GM23338 (cell line): ENCODE measurements around the gene CA7. TPM values are rescaled to one million over a fixed set of nuclear protein-coding genes. Genes with fewer than 3 reads are reported as not detected.

ENCODE experiments used
- ATAC-seq: fragments of 200-7000 bp; cut with Tn5 transposase; 3 replicates; pipeline ENCODE4 v1.9.1; 2020
- DNase-seq: peaks from one replicate; pipeline ENCODE4 v3.0.0-alpha.2; 2015; ENCODE audit warnings: low spot score
- H2AFZ ChIP-seq: fragments of 200-600 bp; sonication (generic); 2 replicates; pipeline ENCODE4 v1.8.0; 2016; ENCODE audit warnings: antibody characterized with exemption, mild to moderate bottlenecking, moderate library complexity
- H3F3A ChIP-seq: fragments of 200-600 bp; sonication (generic); replicated peaks from 2 replicates; pipeline ENCODE4 v1.8.0; 2017; ENCODE audit warnings: antibody characterized with exemption, mixed run types, low read depth
- H3K27ac ChIP-seq: fragments of 200-600 bp; sonication (generic); 2 replicates; pipeline ENCODE4 v1.6.1; 2016; ENCODE audit warnings: low read depth
- H3K27me3 ChIP-seq: fragments of 200-600 bp; sonication (generic); 2 replicates; pipeline ENCODE4 v1.8.0; 2016; ENCODE audit warnings: mild to moderate bottlenecking, mixed run types, moderate library complexity; ENCODE audit not compliant: insufficient read depth
- H3K36me3 ChIP-seq: fragments of 200-600 bp; sonication (generic); 2 replicates; pipeline ENCODE4 v1.8.0; 2016; ENCODE audit warnings: mild to moderate bottlenecking; ENCODE audit not compliant: insufficient read depth
- H3K4me1 ChIP-seq: fragments of 200-600 bp; sonication (generic); 2 replicates; pipeline ENCODE4 v1.8.0; 2016; ENCODE audit warnings: mild to moderate bottlenecking, moderate library complexity; ENCODE audit not compliant: insufficient read depth
- H3K4me2 ChIP-seq: fragments of 200-600 bp; sonication (generic); 2 replicates; pipeline ENCODE4 v1.7.1; 2017; ENCODE audit warnings: mixed run types
- H3K4me3 ChIP-seq: fragments of 200-600 bp; sonication (generic); 2 replicates; pipeline ENCODE4 v1.6.1; 2016; ENCODE audit warnings: mixed run types
- H3K79me2 ChIP-seq: fragments of 200-600 bp; sonication (generic); replicated peaks from 2 replicates; pipeline ENCODE4 v1.8.0; 2017; ENCODE audit warnings: mild to moderate bottlenecking; ENCODE audit not compliant: insufficient read depth
- H3K9me2 ChIP-seq: fragments of 200-600 bp; sonication (generic); 2 replicates; pipeline ENCODE4 v1.8.0; 2017; ENCODE audit not compliant: insufficient read depth
- H4K20me1 ChIP-seq: fragments of 200-600 bp; sonication (generic); replicated peaks from 2 replicates; pipeline ENCODE4 v1.8.0; 2017; ENCODE audit warnings: mild to moderate bottlenecking; ENCODE audit not compliant: insufficient read depth
- H3K27ac Mint-ChIP-seq: 2 replicates; pipeline ENCODE4 v1.8.0; 2020; ENCODE audit warnings: inconsistent platforms, mild to moderate bottlenecking, moderate library complexity, mixed read lengths
- H3K27me3 Mint-ChIP-seq: 3 replicates; pipeline ENCODE4 v1.8.0; 2022; ENCODE audit warnings: low read depth, mild to moderate bottlenecking, moderate library complexity, mixed read lengths, inconsistent platforms; ENCODE audit not compliant: insufficient read depth, poor library complexity
- H3K36me3 Mint-ChIP-seq: 3 replicates; pipeline ENCODE4 v1.8.0; 2021; ENCODE audit warnings: low read depth, mild to moderate bottlenecking, inconsistent platforms, moderate library complexity, mixed read lengths
- H3K4me1 Mint-ChIP-seq: 3 replicates; pipeline ENCODE4 v1.8.0; 2020; ENCODE audit warnings: mild to moderate bottlenecking, inconsistent platforms, mixed read lengths
- H3K4me3 Mint-ChIP-seq: 3 replicates; pipeline ENCODE4 v1.8.0; 2021; ENCODE audit warnings: moderate library complexity, mild to moderate bottlenecking, inconsistent platforms, mixed read lengths
- H3K9me3 Mint-ChIP-seq: 3 replicates; pipeline ENCODE4 v1.8.0; 2020; ENCODE audit warnings: moderate library complexity, mild to moderate bottlenecking, inconsistent platforms, mixed read lengths
- CREB1 ChIP-seq: fragments of 250-450 bp; sonication (Bioruptor Pico); IDR thresholded peaks from 2 replicates; pipeline ENCODE4 v1.5.0; 2020; ENCODE audit warnings: low read depth, mild to moderate bottlenecking, moderate library complexity
- EZH2 ChIP-seq: fragments of 200-600 bp; sonication (generic); IDR thresholded peaks from one replicate; pipeline ENCODE4 v1.8.0; 2017; ENCODE audit warnings: antibody characterized with exemption, mild to moderate bottlenecking, low read depth; ENCODE audit not compliant: unreplicated experiment
- EZH2phosphoT487 ChIP-seq: fragments of 200-600 bp; sonication (generic); IDR thresholded peaks from one replicate; pipeline ENCODE4 v1.8.1; 2018; ENCODE audit warnings: antibody characterized with exemption; ENCODE audit not compliant: unreplicated experiment
- JUNB ChIP-seq: IDR thresholded peaks from one replicate; pipeline ENCODE4 v1.6.1; 2016; ENCODE audit warnings: antibody characterized with exemption; ENCODE audit not compliant: unreplicated experiment
- NANOG ChIP-seq: IDR thresholded peaks from 2 replicates; pipeline ENCODE4 v1.6.1; 2016; ENCODE audit warnings: antibody characterized with exemption, borderline replicate concordance
- POLR2AphosphoS5 ChIP-seq: IDR thresholded peaks from 2 replicates; pipeline ENCODE4 v1.6.1; 2016; ENCODE audit warnings: antibody characterized with exemption, low read depth
- STAT1 ChIP-seq: IDR thresholded peaks from one replicate; pipeline ENCODE4 v1.6.1; 2016; ENCODE audit warnings: antibody characterized with exemption; ENCODE audit not compliant: unreplicated experiment
- ZNF331 ChIP-seq: fragments of 250-450 bp; sonication (Bioruptor Pico); IDR thresholded peaks from 2 replicates; pipeline ENCODE4 v1.5.0; 2020; ENCODE audit warnings: low read depth, mild to moderate bottlenecking, moderate library complexity
- polyA plus RNA-seq: library from polyadenylated mRNA; unstranded; fragments of >200 nt; fragmentation: Nextera tagmentation; extraction: Ambion mirVana; gene quantifications from 2 replicates; pipeline ENCODE4 v1.2.1, GENCODE V29; 2016
- total RNA-seq: library from RNA; depleted of rRNA; stranded (reverse); fragments of >200 nt; shearing (Covaris generic); gene quantifications from 2 replicates; pipeline ENCODE4 v1.2.3, GENCODE V29; 2014
- TF ChIP-seq, protein P1 (sequence below): IDR thresholded peaks from 2 replicates; pipeline ENCODE4 v1.6.1; 2016; ENCODE audit warnings: antibody characterized with exemption
- TF ChIP-seq, protein P2 (sequence below): IDR thresholded peaks from one replicate; pipeline ENCODE4 v1.6.1; 2018; ENCODE audit warnings: antibody characterized with exemption; ENCODE audit not compliant: unreplicated experiment
- TF ChIP-seq, protein P3 (sequence below), 2 experiments: fragments of 200-600 bp in 1 of 2; sonication (generic) in 1 of 2; conservative IDR thresholded peaks; 2 replicates each; pipeline versions ENCODE4 v1.5.1 to v1.6.1; 2016 to 2017; ENCODE audit warnings: antibody characterized with exemption in 2 of 2, low read depth in 2 of 2, mild to moderate bottlenecking in 2 of 2, moderate library complexity in 1 of 2

CA7 gene
- total and polyA plus RNA-seq, 2 experiments from 2014 or later = 2.1 to 2.8 TPM

DNA sequence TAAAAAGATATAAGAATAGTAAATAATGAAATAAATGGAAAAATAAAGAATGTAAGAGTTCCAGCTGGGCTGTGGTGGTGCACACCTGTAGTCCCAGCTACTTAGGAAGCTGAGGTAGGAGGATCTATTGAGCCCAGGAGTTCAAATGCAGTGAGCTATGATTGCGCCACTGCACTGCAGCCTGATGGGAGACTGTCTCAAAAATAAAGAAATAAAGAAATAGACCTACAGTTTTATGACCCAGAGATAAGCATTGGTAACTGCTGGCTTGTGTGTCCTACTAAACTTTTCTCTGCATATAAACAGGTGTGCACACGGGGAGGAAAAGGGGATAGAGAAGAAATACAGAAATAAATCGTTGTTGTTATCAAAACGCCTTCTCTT, 28.3 kb downstream of the CA7 start:
- Mint-ChIP-seq H3K4me3 (peak overlapping the region; percentile 81), H3K27ac (no peak overlapping the region; the same call in 1 of the 2 replicates), H3K4me1 (peaks cover 11% of the 10 kb centered on the region), H3K9me3 (no peaks in the 10 kb centered on the region), H3K36me3 (no peaks in the 10 kb centered on the region), H3K27me3 (peaks cover 8% of the 10 kb centered on the region)
- Histone ChIP-seq H3K4me1 (no peaks in the 10 kb centered on the region), H2AFZ (peak overlapping the region; percentile 100), H3F3A (peaks cover 10% of the 10 kb centered on the region; the same call in 1 of the 2 replicates), H3K79me2 (no peaks in the 10 kb centered on the region), H3K36me3 (no peaks in the 10 kb centered on the region), H4K20me1 (no peaks in the 10 kb centered on the region), H3K4me2 (peak overlapping the region; percentile 75), H3K27ac (0 out of 2 replicates have a peak overlapping the region, but pooled peaks have one; percentile 39), H3K9me2 (no peaks in the 10 kb centered on the region), H3K27me3 (no peaks in the 10 kb centered on the region), H3K4me3 (peak overlapping the region; percentile 61)
- ATAC-seq (no peak), DNase-seq (no peak)
- TF ChIP-seq NANOG = no peak
- TF ChIP-seq, protein P1, sequence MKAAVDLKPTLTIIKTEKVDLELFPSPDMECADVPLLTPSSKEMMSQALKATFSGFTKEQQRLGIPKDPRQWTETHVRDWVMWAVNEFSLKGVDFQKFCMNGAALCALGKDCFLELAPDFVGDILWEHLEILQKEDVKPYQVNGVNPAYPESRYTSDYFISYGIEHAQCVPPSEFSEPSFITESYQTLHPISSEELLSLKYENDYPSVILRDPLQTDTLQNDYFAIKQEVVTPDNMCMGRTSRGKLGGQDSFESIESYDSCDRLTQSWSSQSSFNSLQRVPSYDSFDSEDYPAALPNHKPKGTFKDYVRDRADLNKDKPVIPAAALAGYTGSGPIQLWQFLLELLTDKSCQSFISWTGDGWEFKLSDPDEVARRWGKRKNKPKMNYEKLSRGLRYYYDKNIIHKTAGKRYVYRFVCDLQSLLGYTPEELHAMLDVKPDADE = no peak
- TF ChIP-seq JUNB = no peak
- TF ChIP-seq STAT1 = no peak
- no peak for TF ChIP-seq POLR2AphosphoS5
- no peak for TF ChIP-seq EZH2
- no peak for TF ChIP-seq EZH2phosphoT487
- no peak for TF ChIP-seq CREB1 (CRISPR knock-in tag)
- TF ChIP-seq, protein P2, sequence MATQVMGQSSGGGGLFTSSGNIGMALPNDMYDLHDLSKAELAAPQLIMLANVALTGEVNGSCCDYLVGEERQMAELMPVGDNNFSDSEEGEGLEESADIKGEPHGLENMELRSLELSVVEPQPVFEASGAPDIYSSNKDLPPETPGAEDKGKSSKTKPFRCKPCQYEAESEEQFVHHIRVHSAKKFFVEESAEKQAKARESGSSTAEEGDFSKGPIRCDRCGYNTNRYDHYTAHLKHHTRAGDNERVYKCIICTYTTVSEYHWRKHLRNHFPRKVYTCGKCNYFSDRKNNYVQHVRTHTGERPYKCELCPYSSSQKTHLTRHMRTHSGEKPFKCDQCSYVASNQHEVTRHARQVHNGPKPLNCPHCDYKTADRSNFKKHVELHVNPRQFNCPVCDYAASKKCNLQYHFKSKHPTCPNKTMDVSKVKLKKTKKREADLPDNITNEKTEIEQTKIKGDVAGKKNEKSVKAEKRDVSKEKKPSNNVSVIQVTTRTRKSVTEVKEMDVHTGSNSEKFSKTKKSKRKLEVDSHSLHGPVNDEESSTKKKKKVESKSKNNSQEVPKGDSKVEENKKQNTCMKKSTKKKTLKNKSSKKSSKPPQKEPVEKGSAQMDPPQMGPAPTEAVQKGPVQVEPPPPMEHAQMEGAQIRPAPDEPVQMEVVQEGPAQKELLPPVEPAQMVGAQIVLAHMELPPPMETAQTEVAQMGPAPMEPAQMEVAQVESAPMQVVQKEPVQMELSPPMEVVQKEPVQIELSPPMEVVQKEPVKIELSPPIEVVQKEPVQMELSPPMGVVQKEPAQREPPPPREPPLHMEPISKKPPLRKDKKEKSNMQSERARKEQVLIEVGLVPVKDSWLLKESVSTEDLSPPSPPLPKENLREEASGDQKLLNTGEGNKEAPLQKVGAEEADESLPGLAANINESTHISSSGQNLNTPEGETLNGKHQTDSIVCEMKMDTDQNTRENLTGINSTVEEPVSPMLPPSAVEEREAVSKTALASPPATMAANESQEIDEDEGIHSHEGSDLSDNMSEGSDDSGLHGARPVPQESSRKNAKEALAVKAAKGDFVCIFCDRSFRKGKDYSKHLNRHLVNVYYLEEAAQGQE = no peak

DNA sequence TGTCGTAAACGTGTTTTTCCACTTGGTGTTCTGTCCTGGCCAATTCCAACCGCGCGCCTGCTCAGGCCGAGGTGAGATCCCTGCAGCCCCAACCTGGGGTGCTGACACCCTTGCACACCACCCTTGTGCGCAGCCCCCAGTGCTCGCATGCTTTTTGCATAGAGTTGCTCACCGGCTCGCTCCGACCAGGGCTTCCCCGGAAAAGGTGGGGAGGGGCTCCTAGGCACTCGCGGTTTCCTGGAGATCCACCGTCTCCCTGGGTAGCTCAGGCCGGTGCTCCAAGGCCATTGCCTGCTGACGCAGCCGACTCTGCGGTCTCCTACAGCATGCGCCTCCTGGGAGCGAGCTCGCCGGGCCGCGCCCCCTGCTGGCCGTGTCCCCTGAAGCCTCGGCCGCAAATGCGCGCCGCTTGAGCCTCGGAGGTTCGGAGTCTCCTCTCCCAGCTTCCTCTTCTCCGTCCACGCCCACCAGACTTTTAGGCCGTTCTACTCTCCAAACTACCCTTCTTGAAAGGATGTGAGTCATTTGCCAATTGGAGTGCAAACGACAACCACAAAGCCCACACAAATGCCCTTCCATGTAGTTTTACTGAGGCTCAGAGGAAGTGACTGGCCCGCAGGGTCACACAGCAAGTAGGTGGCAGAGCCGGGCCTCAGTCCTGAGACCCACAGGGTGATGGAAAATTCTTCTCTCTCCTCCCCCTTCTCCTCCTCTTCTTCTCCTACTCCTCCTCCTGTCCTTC, 28.9 kb downstream of the CA7 start:
- peak overlapping the region; percentile 81 for H3K4me3 Mint-ChIP-seq
- peak overlapping the region; percentile 75 for H3K4me2 ChIP-seq
- 0 out of 2 replicates have a peak overlapping the region, but pooled peaks have one; percentile 39 for H3K27ac ChIP-seq
- peaks cover 11% of the 10 kb centered on the region for H3K4me1 Mint-ChIP-seq
- DNase-seq (peak; percentile 94), ATAC-seq (peak; percentile 97)
- H3K27me3 Mint-ChIP-seq = peaks cover 8% of the 10 kb centered on the region
- H3F3A ChIP-seq = peaks cover 10% of the 10 kb centered on the region; the same call in 1 of the 2 replicates
- H3K9me3 Mint-ChIP-seq = no peaks in the 10 kb centered on the region
- H3K27me3 ChIP-seq = no peaks in the 10 kb centered on the region
- no peaks in the 10 kb centered on the region for H3K36me3 ChIP-seq
- H3K4me1 ChIP-seq = no peaks in the 10 kb centered on the region
- no peaks in the 10 kb centered on the region for H3K9me2 ChIP-seq
- peak overlapping the region; percentile 93 for H3K27ac Mint-ChIP-seq
- no peaks in the 10 kb centered on the region for H4K20me1 ChIP-seq
- no peaks in the 10 kb centered on the region for H3K79me2 ChIP-seq
- no peaks in the 10 kb centered on the region for H3K36me3 Mint-ChIP-seq
- peak overlapping the region; percentile 61 for H3K4me3 ChIP-seq
- peak overlapping the region; percentile 100 for H2AFZ ChIP-seq
- TF ChIP-seq ZNF331 = no peak
- no peak for TF ChIP-seq NANOG
- TF ChIP-seq EZH2 = no peak
- TF ChIP-seq, protein P1 = no peak
- TF ChIP-seq CREB1 (CRISPR knock-in tag) = peak; percentile 76
- TF ChIP-seq, protein P3, sequence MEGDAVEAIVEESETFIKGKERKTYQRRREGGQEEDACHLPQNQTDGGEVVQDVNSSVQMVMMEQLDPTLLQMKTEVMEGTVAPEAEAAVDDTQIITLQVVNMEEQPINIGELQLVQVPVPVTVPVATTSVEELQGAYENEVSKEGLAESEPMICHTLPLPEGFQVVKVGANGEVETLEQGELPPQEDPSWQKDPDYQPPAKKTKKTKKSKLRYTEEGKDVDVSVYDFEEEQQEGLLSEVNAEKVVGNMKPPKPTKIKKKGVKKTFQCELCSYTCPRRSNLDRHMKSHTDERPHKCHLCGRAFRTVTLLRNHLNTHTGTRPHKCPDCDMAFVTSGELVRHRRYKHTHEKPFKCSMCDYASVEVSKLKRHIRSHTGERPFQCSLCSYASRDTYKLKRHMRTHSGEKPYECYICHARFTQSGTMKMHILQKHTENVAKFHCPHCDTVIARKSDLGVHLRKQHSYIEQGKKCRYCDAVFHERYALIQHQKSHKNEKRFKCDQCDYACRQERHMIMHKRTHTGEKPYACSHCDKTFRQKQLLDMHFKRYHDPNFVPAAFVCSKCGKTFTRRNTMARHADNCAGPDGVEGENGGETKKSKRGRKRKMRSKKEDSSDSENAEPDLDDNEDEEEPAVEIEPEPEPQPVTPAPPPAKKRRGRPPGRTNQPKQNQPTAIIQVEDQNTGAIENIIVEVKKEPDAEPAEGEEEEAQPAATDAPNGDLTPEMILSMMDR (conservative IDR thresholded peaks at IDR 0.05; ENCODE audit: low read depth in 2 of 2) = peak; percentile 89 to 90
- TF ChIP-seq STAT1 = no peak
